ENCODE results near the gene CBY3.
"Not testable (repeated sequence)": the region's sequence is repeated elsewhere in the genome, so short reads cannot be mapped to it uniquely, and the experiment has no call there.

Gene CBY3

GRCh38 chr5:179680780-179681401, at the start of gene CBY3:
TSS of gene CBY3 (minus strand) at chr5:179681034. CDS start at chr5:179680918, 116 bp downstream.
- no peak for DNase-seq

DNA sequence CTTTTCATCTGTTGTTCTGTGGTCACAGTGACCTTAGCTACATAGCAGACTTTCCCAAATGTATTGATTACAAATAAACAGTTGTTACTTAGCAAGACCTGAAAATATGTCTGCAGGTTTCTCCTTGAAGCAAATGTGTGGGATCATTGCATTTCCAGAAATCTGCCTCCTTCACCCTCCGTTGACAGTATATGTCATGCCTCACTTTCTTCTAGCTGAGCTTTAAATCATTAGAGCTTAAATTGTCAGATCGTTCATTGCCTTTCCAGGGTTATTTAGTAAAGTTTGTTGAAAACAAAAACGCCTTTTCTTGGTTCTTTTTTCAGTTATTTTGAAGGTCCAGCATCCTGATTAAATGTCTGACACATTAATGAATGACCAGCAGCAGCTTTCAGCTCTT, 49.5 kb upstream of the CBY3 start:
- no peak for DNase-seq

- DNase-seq, result no peak
These were observed 48.9 kb upstream of the CBY3 start for GRCh38 chr5:179729727-179730126.

- no peak for DNase-seq
These were observed 48.5 kb upstream of the CBY3 start for GRCh38 chr5:179729303-179729702.

DNA sequence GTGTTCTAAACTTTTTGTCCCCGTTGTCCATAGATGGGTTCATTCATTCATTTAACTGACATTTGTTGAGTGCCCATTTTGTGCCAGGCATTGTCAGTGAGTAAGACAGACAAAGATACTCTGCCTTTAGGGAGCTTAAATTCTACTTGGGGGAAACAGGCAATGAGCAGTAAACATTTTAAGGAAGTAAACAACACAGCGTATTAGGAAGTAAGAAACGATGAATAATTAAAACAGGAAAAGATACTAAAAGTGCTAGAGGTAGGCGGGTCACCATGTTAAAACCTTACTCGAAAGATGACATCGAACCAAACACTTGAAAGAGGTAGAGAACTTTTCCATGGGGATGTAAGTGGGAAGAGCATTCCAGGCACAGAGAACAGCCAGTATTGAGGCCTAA, 46.3 kb upstream of the CBY3 start:
- DNase-seq, result no peak

- no peak for DNase-seq
These were observed 43.3 kb upstream of the CBY3 start for GRCh38 chr5:179724163-179724562.

DNA sequence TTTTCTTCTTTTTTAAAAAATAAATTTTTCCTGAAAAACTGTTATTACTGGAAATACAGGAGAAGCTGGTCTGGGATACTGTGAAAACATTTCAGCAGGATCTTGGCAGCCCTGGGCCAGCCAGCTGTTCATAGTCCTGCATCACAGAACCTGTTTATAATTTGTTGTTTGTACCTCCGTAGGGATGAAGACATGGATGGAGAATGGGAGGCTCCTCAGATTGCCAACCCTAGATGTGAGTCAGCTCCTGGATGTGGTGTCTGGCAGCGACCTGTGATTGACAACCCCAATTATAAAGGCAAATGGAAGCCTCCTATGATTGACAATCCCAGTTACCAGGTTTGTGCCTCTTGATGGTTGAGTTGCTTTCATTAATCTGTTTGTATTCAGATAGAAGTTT, 39.4 kb upstream of the CBY3 start:
- no peak for DNase-seq

DNA sequence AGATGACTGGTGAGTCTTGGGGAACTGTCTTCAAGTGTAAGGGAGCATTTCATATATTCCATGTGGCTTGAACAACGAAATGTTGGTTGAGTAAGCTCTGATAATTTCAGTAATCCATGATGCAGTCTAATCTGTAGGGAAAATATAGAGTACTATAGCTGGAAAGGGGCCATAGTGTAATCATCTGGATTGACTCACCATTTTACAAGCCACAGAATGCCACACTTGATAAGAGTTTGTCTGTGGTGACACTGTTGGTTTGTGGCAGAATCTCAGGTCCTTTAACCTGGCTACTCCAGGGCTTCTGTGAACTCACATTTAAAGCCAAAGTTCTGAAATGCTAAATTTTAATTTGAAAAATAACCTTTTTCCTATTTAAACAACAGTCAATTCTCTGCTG, 35.5 kb upstream of the CBY3 start:
- no peak for DNase-seq

DNA sequence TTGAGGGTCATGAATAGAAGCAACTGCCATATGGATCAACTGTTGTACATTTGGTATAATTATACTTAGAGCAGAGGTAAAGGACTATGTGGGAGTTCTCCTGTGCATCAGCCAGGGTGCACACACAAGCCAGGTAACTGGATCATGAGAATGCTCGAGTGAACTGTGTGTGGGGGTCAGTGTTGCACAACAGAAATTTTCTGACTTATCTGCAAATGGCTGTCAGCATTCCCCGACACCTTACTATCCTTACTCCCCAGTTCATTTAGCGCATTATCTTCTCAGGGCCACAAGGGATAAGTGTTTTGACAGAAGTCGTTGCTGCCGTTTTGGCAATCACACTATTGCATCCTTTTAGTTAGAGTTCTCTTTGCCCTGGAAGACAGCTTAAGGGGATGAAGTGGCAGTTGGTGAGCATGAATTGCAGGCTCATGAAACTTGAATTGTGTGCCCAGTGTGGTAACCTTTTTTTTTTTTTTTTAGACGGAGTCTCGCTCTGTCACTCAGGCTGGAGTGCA, 19.6 kb upstream of the CBY3 start:
- no peak for DNase-seq

DNA sequence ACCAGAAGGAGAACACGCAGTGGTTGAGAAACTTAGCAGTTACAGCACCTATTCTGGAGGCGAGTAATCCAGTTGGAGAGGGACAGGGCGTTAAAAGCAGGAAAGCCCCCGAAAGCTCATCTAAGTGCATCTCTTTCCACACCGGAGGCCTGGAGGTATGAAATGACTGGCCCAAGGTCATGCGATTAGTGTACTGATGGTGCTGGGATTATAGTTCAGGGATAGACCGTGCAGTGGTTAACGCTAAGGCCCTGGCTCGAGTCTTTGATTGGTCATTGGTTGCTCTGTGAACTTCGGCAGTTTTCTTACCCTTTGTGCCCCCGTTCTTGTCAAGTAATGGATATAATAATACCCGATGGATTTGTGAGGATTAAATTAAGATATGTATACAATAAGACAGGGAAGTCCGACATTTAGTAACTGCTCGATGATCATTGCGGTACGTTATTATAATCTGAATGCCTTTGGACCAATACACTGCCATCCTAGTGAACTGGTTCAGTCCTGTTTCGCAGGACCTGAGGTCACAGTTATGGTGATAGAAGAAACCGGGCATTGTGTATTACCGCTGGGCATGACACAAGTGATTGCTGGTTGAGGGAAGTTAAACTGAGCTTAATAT, 18.9 kb upstream of the CBY3 start:
- no peak for DNase-seq

DNA sequence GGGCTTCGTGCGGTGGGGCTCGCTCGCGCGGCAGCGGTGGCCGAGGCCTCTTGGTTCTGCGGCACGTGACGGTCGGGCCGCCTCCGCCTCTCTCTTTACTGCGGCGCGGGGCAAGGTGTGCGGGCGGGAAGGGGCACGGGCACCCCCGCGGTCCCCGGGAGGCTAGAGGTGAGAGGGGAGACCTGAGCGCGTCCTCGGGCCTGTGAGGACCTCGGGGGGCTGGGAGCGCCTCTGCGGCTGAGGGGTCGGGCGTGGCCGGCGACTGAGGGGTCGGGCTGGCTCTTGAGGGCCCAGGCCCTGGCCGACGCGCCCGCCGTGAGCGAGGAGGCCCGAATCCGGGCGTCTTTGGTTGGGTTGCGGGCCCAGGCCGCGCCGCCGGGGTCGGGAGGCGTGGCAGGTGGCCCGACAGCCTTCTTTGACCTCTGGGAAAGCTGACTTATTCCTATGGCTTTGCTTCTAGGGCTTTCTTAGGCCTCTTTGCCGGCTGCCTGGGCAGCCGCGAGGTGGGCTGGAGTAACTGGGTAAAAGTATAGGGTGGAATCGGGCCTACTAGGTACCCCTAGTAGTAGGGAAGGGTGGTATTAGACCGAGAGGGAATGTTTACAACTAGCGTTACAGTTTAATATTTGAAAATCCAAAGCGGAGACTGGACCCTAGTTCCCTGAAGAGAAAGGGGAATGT, 18.2 kb upstream of the CBY3 start, which contains the start of gene CANX:
TSS of gene CANX (plus strand) at position 33 of the 681 bp plus-strand sequence. CDS start 6,715 bp downstream, outside the sequence.
- DNase-seq, result no peak

- DNase-seq, result peak; percentile 92
These were observed 17.4 kb upstream of the CBY3 start for GRCh38 chr5:179697993-179698934.

DNA sequence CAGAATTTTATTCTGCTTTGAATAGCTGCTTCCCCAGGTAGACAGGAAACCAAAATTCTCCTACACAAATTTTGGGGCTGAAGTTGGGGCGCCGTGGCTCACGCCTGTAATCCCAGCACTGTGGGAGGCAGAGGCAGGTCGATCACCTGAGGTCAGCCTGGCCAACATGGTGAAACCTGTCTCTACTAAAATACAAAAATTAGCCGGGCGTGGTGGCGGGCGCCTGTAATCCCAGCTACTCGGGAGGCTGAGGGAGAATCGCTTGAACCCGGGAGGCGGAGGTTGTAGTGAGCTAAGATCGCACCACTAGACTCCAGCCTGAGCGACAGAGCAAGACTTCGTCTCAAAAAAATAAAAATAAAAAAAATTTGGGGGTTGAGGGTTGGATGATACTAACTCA, 16.7 kb upstream of the CBY3 start:
- DNase-seq, result not testable (repeated sequence)

GRCh38 chr5:179697108-179697507, 16.3 kb upstream of the CBY3 start:
- DNase-seq, result no peak

DNA sequence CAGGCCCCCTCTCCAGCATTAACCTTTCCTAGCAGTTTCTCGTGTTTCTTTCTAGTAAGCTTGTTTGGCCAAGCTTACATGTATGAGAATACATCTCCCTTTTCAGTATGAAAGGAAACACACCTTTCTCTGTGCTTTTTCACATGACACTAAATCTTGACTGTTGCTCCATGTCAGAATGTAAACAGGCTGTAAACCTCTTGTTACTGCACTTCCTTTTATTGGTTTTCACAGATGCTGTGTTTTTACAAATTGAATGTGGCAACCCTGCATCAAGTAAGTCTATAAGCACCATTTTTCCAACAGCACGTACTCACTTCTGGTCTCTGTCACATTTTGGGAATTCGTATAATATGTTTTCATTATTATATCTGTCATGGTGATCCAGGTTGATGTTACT, 15.8 kb upstream of the CBY3 start:
- DNase-seq, result no peak

- no peak for DNase-seq
These were observed 13.7 kb upstream of the CBY3 start for GRCh38 chr5:179694561-179694960.

- DNase-seq, result not testable (repeated sequence)
These were observed 8.4 kb upstream of the CBY3 start for GRCh38 chr5:179689212-179689611.

DNA sequence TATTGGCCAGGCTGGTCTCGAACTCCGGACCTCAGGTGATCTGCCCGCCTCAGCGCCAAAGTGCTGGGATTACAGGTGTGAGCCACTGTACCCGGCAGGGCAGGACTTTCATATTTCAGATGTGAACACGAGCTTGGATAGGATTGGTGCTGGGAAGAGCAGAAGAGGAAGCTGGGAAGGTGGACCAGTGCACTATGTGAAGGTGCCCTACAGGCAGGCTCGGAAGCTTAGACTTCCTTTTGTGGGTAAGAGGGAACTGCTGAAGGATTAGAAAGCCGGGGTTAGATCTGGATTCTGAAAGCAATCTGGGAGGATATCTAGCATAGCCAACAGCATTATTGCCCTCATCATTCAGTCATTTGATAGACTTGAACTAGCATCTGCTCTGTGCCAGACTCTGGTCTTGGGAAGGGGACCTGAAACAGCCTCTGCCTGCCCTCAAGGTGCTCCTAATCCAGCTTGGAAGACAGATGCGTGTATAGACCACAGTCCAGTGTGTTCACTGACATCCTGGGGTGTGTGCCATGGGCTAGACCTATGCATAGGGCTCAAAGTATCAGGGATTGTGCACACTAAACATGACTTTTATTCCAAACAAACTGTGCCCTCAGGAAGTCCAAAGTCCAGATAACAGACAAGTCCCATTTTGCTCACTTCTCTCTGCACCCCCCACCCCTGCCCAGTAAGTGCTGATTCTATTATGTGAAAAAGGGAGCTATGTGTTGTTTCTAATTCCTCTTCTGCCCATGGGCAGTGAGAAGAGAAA, 637 bp downstream of the CBY3 start:
- DNase-seq, result no peak

GRCh38 chr5:179679014-179679674, 1.7 kb downstream of the CBY3 start:
- DNase-seq, result no peak

- peak; percentile 70 for DNase-seq
These were observed 2.4 kb downstream of the CBY3 start for GRCh38 chr5:179678223-179679013.

DNA sequence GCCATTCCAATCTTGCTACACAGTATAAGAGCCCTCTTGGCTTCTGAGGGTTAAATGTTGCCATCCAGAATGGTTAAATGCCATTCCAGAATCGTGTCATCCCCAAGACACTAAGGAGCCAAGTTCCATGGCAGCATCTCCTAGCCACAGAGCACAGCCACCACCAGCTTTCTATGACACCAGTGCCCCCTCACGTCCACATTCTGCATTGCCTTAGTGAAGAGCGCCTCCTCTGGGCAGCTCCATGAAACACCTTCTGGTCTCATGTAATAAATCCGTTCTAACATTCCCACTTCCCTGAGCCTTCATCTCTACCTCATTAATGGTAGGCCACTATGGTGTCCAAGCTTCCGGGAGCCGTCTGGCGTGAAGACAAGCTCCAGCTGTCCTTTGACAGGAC, 12.4 kb downstream of the CBY3 start:
- no peak for DNase-seq

All from NCI-H524 treated with DMSO at 0.1 percent for 48 hours (cell line).